Activated CD4-positive, alpha-beta memory T cell treated with anti-CD3 and anti-CD28 coated beads for 36 hours (primary cell): ENCODE results near the gene GDI2. TPM values are rescaled to one million over a fixed set of nuclear protein-coding genes. Genes with fewer than 3 reads are reported as not detected.

ENCODE experiments used
- CTCF ChIA-PET: fragments of 350-600 bp; sonication (Branson Sonifier 250); formaldehyde crosslinking; loops from one replicate; lab custom pipeline; 2021; ENCODE audit warnings: antibody characterized with exemption, inconsistent platforms; lab: Charles Lee
- POLR2A ChIA-PET: fragments of 350-600 bp; sonication (Branson Sonifier 250); formaldehyde crosslinking; loops from one replicate; lab custom pipeline; 2021; ENCODE audit warnings: antibody characterized with exemption; lab: Charles Lee
- DNase-seq: peaks from one replicate; pipeline ENCODE4 v3.0.0-alpha.2; 2020
- H3K27ac Mint-ChIP-seq: one replicate; pipeline ENCODE4 v1.8.0; 2021; ENCODE audit warnings: mixed read lengths
- H3K27me3 Mint-ChIP-seq: one replicate; pipeline ENCODE4 v1.8.0; 2021; ENCODE audit warnings: mixed read lengths
- H3K36me3 Mint-ChIP-seq: one replicate; pipeline ENCODE4 v1.8.0; 2021; ENCODE audit warnings: mixed read lengths
- H3K4me1 Mint-ChIP-seq: one replicate; pipeline ENCODE4 v1.8.0; 2021; ENCODE audit warnings: low read depth, mixed read lengths
- H3K4me3 Mint-ChIP-seq: one replicate; pipeline ENCODE4 v1.8.0; 2021; ENCODE audit warnings: mild to moderate bottlenecking, mixed read lengths
- H3K9me3 Mint-ChIP-seq: one replicate; pipeline ENCODE4 v1.8.0; 2021; ENCODE audit warnings: mixed read lengths
- intact Hi-C: fragments of 100-400 bp; cut with micrococcal nuclease; formaldehyde crosslinking; loops from one replicate; pipeline ENCODE4 v1.15.1; 2023
- total RNA-seq, 2 experiments: library from RNA; stranded (reverse); gene quantifications; one replicate each; pipeline ENCODE4 v1.2.3, GENCODE V29; 2021

Gene GDI2
- total RNA-seq, 2 experiments from 2014 or later, result 283 to 286 TPM

DNA sequence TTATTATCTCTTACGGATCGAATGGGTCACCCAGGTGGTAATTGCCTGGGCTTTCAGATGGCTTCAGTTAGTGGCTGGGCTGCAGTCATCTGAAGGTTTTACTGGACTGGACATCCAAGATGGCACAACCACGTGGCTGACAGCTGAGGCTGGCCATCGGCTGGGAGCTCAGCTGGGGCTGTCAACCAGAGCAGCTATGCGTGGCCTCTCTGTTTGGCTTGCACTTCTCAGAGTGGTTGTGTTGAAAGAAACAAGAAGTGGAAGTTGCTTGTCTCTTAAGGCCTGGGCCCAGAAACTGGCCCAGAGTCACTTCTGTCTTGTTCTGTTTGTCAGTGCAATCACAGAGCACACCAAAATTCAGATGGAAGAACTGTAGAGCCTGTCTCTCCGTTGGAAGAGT, 5.7 kb upstream of the GDI2 start:
- no peaks in the 10 kb centered on the region for H3K27me3 Mint-ChIP-seq
- H3K27ac Mint-ChIP-seq, result no peak overlapping the region
- peaks cover 5% of the 10 kb centered on the region for H3K36me3 Mint-ChIP-seq
- POLR2A ChIA-PET, result interaction anchor here (0.6 to 1.9 kb wide), 3 partner anchors 24 to 37 kb away, joined by 3 to 12 read pairs (median 4); no protein-coding TSS in a partner anchor
- H3K9me3 Mint-ChIP-seq, result no peaks in the 10 kb centered on the region
- intact Hi-C loops, result loop anchor here (10.0 kb wide), 1 partner anchor 524 kb away; no protein-coding TSS in a partner anchor
- DNase-seq, result no peak
- CTCF ChIA-PET, result interaction anchor here (1.6 to 2.2 kb wide), 3 partner anchors 25 to 134 kb away, joined by 3 to 11 read pairs (median 7); partner anchors contain the start of gene TASOR2
- peaks cover 56% of the 10 kb centered on the region for H3K4me1 Mint-ChIP-seq
- H3K4me3 Mint-ChIP-seq, result no peak overlapping the region

DNA sequence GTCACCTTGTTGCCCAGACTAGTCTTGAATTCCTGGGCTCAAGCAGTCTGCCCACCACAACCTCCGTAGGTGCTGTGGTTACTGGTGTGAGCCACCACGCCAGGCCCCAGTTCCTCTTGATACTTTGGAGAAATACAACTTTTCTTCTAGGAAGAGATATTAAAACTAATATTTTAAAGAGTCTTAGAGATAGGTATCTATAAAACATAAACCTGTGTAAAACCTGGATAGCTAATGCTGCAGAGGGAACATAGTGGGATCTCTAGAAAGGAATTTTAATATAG, 4.8 kb upstream of the GDI2 start:
- ChIA-PET CTCF (interaction anchor here (1.6 kb wide), 1 partner anchor 133 kb away, joined by 3 read pairs; the partner anchor contains the start of gene TASOR2), POLR2A (no interaction called here)
- Mint-ChIP-seq H3K4me3 (no peak overlapping the region), H3K4me1 (peaks cover 56% of the 10 kb centered on the region), H3K27ac (no peak overlapping the region), H3K36me3 (peaks cover 5% of the 10 kb centered on the region), H3K9me3 (no peaks in the 10 kb centered on the region), H3K27me3 (no peaks in the 10 kb centered on the region)
- intact Hi-C loops, result loop anchor here (10.0 kb wide), 1 partner anchor 523 kb away; no protein-coding TSS in a partner anchor
- DNase-seq, result no peak

GRCh38 chr10:5817322-5818047, 4.3 kb upstream of the GDI2 start:
- ChIA-PET CTCF (interaction anchor here (1.6 kb wide), 1 partner anchor 133 kb away, joined by 3 read pairs; the partner anchor contains the start of gene TASOR2), POLR2A (no interaction called here)
- H3K36me3 Mint-ChIP-seq, result peaks cover 6% of the 10 kb centered on the region
- H3K27me3 Mint-ChIP-seq, result no peaks in the 10 kb centered on the region
- intact Hi-C loops, result loop anchor here (10.0 kb wide), 1 partner anchor 523 kb away; no protein-coding TSS in a partner anchor
- H3K27ac Mint-ChIP-seq, result peak overlapping the region; percentile 71
- DNase-seq, result peak; percentile 31
- no peaks in the 10 kb centered on the region for H3K9me3 Mint-ChIP-seq
- no peak overlapping the region for H3K4me3 Mint-ChIP-seq
- H3K4me1 Mint-ChIP-seq, result peaks cover 56% of the 10 kb centered on the region

DNA sequence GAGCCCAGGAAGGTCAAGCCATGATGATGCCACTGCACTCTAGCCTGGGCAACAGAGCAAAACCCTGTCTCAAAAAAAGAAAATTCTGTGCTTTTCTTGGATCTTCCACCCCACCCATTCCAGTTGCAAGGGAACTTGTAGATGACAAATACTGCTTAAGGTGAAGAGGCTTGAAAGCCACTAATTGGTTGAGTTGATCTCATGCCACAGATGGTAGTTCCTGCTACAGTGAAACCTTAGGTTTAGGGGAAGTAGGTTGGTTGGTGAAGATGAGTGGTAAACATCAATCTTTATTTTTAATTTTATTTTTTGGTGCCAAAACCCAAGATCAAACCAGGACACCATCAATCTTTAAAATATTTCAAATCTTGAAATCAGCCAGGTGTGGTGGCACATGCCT, 2.9 kb upstream of the GDI2 start:
- ChIA-PET POLR2A (no interaction called here), CTCF (no interaction called here)

DNA sequence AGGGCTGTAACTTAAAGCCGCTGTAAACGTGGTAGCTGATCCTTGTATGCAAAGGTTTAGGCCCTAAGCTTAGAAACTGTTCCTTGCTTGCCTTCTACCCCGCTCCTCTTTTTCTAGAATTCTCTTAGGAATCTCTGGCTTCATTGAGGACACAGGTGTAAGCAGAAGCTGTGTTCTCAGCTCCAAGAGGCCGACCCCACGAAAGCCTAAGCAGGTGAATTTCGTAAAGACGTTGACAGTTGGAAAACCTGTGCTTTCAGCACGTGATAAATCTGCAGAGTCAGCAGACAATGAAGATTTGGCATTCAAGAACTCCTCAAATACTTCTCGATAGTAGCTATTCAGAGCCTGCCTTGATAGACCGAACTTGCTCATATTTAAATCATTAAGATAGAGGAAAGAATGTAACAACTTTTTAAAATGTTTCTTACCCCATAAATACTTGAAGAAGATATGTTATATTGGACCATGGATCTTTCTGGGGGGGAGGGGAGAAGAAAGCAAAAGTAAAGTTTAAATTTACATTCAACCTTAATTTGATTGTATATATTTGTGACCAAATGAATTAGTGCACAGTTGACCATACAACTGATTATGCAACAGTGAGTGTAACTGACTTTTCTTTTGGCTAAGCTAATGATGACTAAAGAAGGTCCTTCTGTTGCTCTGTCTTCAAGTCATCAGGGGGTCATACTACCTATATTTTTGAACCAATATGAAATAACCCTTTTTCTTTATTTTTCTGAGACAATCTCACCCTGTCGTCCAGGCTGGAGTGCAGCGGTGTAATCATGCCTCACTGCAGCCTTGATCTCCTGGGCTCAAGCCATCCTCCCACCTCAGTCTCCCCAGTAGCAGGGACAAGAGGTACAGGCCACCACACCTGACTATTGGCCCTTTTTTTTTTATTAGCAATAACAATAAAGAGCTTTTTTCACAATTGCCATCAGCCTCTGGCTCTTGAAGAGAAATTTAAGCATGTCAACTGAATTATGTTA, 1.2 kb upstream of the GDI2 start:
- H3K36me3 Mint-ChIP-seq, result peaks cover 19% of the 10 kb centered on the region

More for the DNA sequence above, 2.9 kb upstream of the GDI2 start:
- no peak for DNase-seq
- no peak overlapping the region for H3K27ac Mint-ChIP-seq
- H3K4me1 Mint-ChIP-seq, result peaks cover 54% of the 10 kb centered on the region
- no peak overlapping the region for H3K4me3 Mint-ChIP-seq
- peaks cover 15% of the 10 kb centered on the region for H3K36me3 Mint-ChIP-seq
- no peaks in the 10 kb centered on the region for H3K9me3 Mint-ChIP-seq
- intact Hi-C loops, result loop anchor here (10.0 kb wide), 1 partner anchor 521 kb away; no protein-coding TSS in a partner anchor
- no peaks in the 10 kb centered on the region for H3K27me3 Mint-ChIP-seq

GRCh38 chr10:5813091-5813340, 218 bp downstream of the GDI2 start:
- CTCF ChIA-PET, result interaction anchor here (0.8 to 1.7 kb wide), 4 partner anchors 31 to 184 kb away, joined by 3 to 6 read pairs (median 4); partner anchors contain the start of genes ANKRD16 and FBH1
- Mint-ChIP-seq H3K27me3 (no peaks in the 10 kb centered on the region), H3K9me3 (no peaks in the 10 kb centered on the region), H3K4me3 (peak overlapping the region; percentile 82), H3K36me3 (peaks cover 25% of the 10 kb centered on the region), H3K4me1 (peaks cover 65% of the 10 kb centered on the region), H3K27ac (peak overlapping the region; percentile 93)
- POLR2A ChIA-PET, result interaction anchor here (0.6 to 2.3 kb wide), 9 partner anchors 31 to 163 kb away, joined by 3 to 20 read pairs (median 4); partner anchors contain the start of genes ANKRD16 and FBH1
- intact Hi-C loops, result loop anchor here (1.0 to 10.0 kb wide), 8 partner anchors 36 to 518 kb away; partner anchors contain the start of genes IL15RA, PFKFB3 and TASOR2
- DNase-seq, result no peak

More for the DNA sequence above, 1.2 kb upstream of the GDI2 start:
- DNase-seq, result no peak
- intact Hi-C loops, result loop anchor here (1.0 to 10.0 kb wide), 7 partner anchors 37 to 520 kb away; partner anchors contain the start of genes ANKRD16 and PFKFB3
- ChIA-PET CTCF (interaction anchor here (1.1 to 1.7 kb wide), 5 partner anchors 9 to 184 kb away, joined by 3 to 6 read pairs (median 5); no protein-coding TSS in a partner anchor), POLR2A (interaction anchor here (0.8 to 2.3 kb wide), 6 partner anchors 30 to 265 kb away, joined by 3 to 20 read pairs (median 6); partner anchors contain the start of genes ANKRD16 and FBH1)
- Mint-ChIP-seq H3K27me3 (no peaks in the 10 kb centered on the region), H3K9me3 (no peaks in the 10 kb centered on the region), H3K27ac (peak overlapping the region; percentile 95), H3K4me3 (peak overlapping the region; percentile 82), H3K4me1 (peaks cover 57% of the 10 kb centered on the region)

DNA sequence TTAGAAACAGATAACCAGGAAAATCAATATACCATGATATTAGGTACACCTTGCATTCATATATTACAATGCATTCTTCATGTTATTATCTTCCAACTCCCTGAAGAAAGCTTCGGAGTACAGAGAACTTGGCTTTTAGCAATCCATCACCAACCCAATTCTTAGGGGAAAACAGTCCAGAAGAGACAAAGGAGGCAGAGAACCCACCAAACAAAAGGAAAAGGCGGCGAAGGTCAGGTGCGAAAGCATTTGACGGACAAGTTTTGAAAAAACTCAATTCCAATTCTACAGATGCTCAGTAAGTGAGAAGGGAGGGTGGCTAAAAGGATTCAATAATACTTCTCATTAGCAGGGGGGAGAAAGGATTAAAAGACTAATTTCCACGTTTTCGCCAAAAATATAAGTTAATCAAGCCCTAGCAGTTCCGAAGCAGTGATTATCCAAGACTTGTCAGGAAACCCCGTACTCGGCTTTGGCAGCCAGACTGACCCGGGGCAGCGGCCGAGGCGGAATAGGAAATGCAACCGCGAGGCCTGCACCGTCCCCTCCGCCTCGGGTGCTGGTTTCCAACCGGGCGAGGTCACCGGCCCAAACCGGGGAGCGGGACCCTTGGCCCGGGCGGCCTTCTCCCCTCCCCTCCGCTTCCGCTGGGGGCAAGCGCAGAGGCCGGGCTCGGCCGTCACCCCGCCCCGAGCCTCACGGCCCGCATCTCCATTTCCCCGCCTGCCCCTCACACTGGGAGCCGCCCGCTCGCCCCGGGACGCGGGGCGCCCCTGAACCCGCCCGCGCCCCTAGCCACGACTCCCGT, 747 bp downstream of the GDI2 start:
- H3K27me3 Mint-ChIP-seq, result no peaks in the 10 kb centered on the region
- peaks cover 65% of the 10 kb centered on the region for H3K4me1 Mint-ChIP-seq
- peak overlapping the region; percentile 82 for H3K4me3 Mint-ChIP-seq
- no peaks in the 10 kb centered on the region for H3K9me3 Mint-ChIP-seq
- peaks cover 27% of the 10 kb centered on the region for H3K36me3 Mint-ChIP-seq
- intact Hi-C loops, result loop anchor here (1.0 to 10.0 kb wide), 8 partner anchors 35 to 518 kb away; partner anchors contain the start of genes IL15RA, PFKFB3 and TASOR2
- POLR2A ChIA-PET, result interaction anchor here (0.8 to 2.3 kb wide), 5 partner anchors 31 to 164 kb away, joined by 4 to 20 read pairs (median 4); partner anchors contain the start of genes ANKRD16 and FBH1
- H3K27ac Mint-ChIP-seq, result peak overlapping the region; percentile 79
- CTCF ChIA-PET, result interaction anchor here (0.8 to 1.0 kb wide), 2 partner anchors 77 to 183 kb away, joined by 3 to 4 read pairs; partner anchors contain the start of genes ANKRD16 and FBH1
- peak; percentile 56 for DNase-seq

DNA sequence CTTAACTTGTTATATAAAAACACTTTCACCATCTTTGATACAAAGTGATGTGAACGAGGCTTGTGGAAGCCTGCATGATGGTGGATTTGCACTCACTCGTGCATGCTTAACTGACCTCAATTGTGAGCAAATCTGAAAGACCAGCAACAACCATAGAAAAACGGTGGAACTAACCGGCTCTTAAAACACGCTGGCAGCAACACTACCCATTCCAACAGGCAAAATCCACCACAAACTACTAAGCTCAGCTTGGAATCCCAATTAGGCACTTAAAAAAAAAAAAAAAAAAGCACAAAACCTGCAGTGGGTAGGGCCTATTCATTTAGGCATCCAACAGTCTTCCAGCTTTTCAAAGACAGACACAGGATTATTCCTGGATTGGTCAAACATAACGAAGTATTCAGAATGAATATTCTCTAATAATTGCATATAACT, 1.8 kb downstream of the GDI2 start:
- H3K4me3 Mint-ChIP-seq, result peak overlapping the region; percentile 82
- intact Hi-C loops, result loop anchor here (5.0 to 10.0 kb wide), 5 partner anchors 34 to 517 kb away; partner anchors contain the start of gene PFKFB3
- H3K27ac Mint-ChIP-seq, result peak overlapping the region; percentile 79
- H3K36me3 Mint-ChIP-seq, result peaks cover 33% of the 10 kb centered on the region
- CTCF ChIA-PET, result interaction anchor here (1.8 to 2.4 kb wide), 3 partner anchors 33 to 77 kb away, joined by 5 to 15 read pairs (median 5); no protein-coding TSS in a partner anchor
- H3K9me3 Mint-ChIP-seq, result no peaks in the 10 kb centered on the region
- peaks cover 65% of the 10 kb centered on the region for H3K4me1 Mint-ChIP-seq
- POLR2A ChIA-PET, result interaction anchor here (0.7 to 1.4 kb wide), 5 partner anchors 10 to 119 kb away, joined by 3 to 6 read pairs (median 3); partner anchors contain the start of genes ANKRD16 and FBH1
- no peaks in the 10 kb centered on the region for H3K27me3 Mint-ChIP-seq
- DNase-seq, result peak; percentile 27

DNA sequence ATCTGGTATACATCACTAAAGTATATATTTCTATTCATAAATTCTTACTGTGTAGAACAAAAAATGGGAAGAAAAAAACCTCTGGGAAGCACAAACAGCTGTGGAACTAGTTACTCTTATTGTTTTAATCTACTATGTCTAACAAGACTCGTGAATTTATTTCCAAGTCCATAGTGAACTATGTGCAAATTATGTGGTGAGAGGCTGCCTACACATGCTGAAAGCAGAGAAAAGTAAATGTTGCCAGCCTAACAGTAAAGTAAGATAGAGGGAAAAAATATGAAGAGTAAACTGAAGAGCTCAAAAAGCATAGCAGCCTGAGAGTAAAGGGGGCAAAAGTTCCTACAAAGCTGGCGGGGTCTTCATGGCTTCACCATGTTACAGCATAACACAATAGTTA, 3.0 kb downstream of the GDI2 start:
- intact Hi-C loops, result loop anchor here (5.0 to 10.0 kb wide), 5 partner anchors 33 to 515 kb away; partner anchors contain the start of gene PFKFB3
- Mint-ChIP-seq H3K4me3 (peak overlapping the region; percentile 82), H3K36me3 (peaks cover 36% of the 10 kb centered on the region), H3K27ac (peak overlapping the region; percentile 39), H3K4me1 (peaks cover 64% of the 10 kb centered on the region), H3K9me3 (no peaks in the 10 kb centered on the region), H3K27me3 (no peaks in the 10 kb centered on the region)
- CTCF ChIA-PET, result interaction anchor here (0.9 to 2.4 kb wide), 5 partner anchors 34 to 276 kb away, joined by 3 to 15 read pairs (median 5); no protein-coding TSS in a partner anchor
- POLR2A ChIA-PET, result interaction anchor here (1.1 to 2.2 kb wide), 4 partner anchors 9 to 80 kb away, joined by 3 to 6 read pairs (median 4); partner anchors contain the start of genes ANKRD16 and FBH1
- no peak for DNase-seq
